Measurements from ENCODE around the gene CCDC154. TPM values are rescaled to one million over a fixed set of nuclear protein-coding genes. Genes with fewer than 3 reads are reported as not detected.

The CCDC154 gene
- total and polyA plus RNA-seq, 2 of the 4 experiments (the other 2 are of a cell fraction), result 0.09 TPM; not detected in 1

GRCh38 chr16:1430759-1431496 lies 13.4 kb downstream of the CCDC154 start, which contains the start of gene PERCC1:
Gene PERCC1, plus strand, starts transcription at chr16:1431078. Its CDS starts 1,516 bp downstream, at chr16:1432594.
- dilution Hi-C loops (cut with HindIII; ENCODE audit: low sequenced_read_pairs, unreplicated experiment) (no loop called here), intact Hi-C loops (cut with micrococcal nuclease) (no loop called here), in situ Hi-C loops (cut with MboI; ENCODE audit: low sequenced_read_pairs) (no loop called here)
- TF ChIP-seq RCOR1 (IDR thresholded peaks at IDR 0.05; ENCODE audit: insufficient replicate concordance, low read length), result no peak
- TF ChIP-seq MAZ (IDR thresholded peaks at IDR 0.05; ENCODE audit: borderline replicate concordance, low read depth, low read length), result no peak
- TF ChIP-seq FOS (IDR thresholded peaks at IDR 0.05; ENCODE audit: low read depth, low read length), result no peak
- TF ChIP-seq MXI1 (IDR thresholded peaks at IDR 0.05; ENCODE audit: borderline replicate concordance, low read depth, low read length), result no peak
- no peak for TF ChIP-seq CEBPB (IDR thresholded peaks at IDR 0.05; ENCODE audit: low read depth, low read length)
- TF ChIP-seq MAFK (IDR thresholded peaks at IDR 0.05; ENCODE audit: low read depth, low read length), result no peak
- TF ChIP-seq CHD1 (IDR thresholded peaks at IDR 0.05; ENCODE audit: low read depth, low read length), result no peak
- TF ChIP-seq BHLHE40 (IDR thresholded peaks at IDR 0.05; ENCODE audit: low read depth, low read length), result no peak
- TF ChIP-seq SMC3 (IDR thresholded peaks at IDR 0.05; ENCODE audit: low read depth, low read length), result no peak
- TF ChIP-seq POLR2A (IDR thresholded peaks at IDR 0.05; ENCODE audit: low read depth, low read length), result no peak
- TF ChIP-seq, protein P1, sequence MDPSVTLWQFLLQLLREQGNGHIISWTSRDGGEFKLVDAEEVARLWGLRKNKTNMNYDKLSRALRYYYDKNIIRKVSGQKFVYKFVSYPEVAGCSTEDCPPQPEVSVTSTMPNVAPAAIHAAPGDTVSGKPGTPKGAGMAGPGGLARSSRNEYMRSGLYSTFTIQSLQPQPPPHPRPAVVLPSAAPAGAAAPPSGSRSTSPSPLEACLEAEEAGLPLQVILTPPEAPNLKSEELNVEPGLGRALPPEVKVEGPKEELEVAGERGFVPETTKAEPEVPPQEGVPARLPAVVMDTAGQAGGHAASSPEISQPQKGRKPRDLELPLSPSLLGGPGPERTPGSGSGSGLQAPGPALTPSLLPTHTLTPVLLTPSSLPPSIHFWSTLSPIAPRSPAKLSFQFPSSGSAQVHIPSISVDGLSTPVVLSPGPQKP (IDR thresholded peaks at IDR 0.05; ENCODE audit: borderline replicate concordance, low read depth, low read length), result no peak
- TF ChIP-seq USF2 (IDR thresholded peaks at IDR 0.05; ENCODE audit: low read depth, low read length), result no peak
- no peak for TF ChIP-seq RFX5 (IDR thresholded peaks at IDR 0.05; ENCODE audit: low read depth, low read length)
- TF ChIP-seq RAD21 (IDR thresholded peaks at IDR 0.05; ENCODE audit: low read length), result no peak
- TF ChIP-seq NFE2L2 (IDR thresholded peaks at IDR 0.05; ENCODE audit: low read depth, low read length), result no peak
- no peak for TF ChIP-seq CTCF (conservative IDR thresholded peaks at IDR 0.05; ENCODE audit: low read depth, low read length)
- Histone ChIP-seq H3K9me1 (ENCODE audit: insufficient read depth, low read length) (no peaks in the 10 kb centered on the region), H4K20me1 (ENCODE audit: insufficient read depth, low read length) (no peaks in the 10 kb centered on the region), H3K4ac (ENCODE audit: low read depth, low read length) (no peak within 1 kb of the TSS), H2BK15ac (ENCODE audit: low read depth, low read length) (no peak within 1 kb of the TSS), H3K27ac (ENCODE audit: insufficient read depth, low read length) (no peak within 1 kb of the TSS), H3K36me3 (ENCODE audit: control insufficient read depth, insufficient read depth, low read length) (no peaks in the 10 kb centered on the region), H2BK20ac (ENCODE audit: low read depth, low read length) (no peak within 1 kb of the TSS), H3K4me2 (ENCODE audit: low read depth, low read length) (no peak within 1 kb of the TSS), H3K27me3 (ENCODE audit: control insufficient read depth, insufficient read depth, low read length) (peaks cover 10% of the 10 kb centered on the region; the same call in 1 of the 2 replicates), H4K91ac (ENCODE audit: insufficient read depth, low read depth, low read length) (no peak within 1 kb of the TSS), H3K18ac (ENCODE audit: low read depth, low read length) (no peak within 1 kb of the TSS), H3K56ac (ENCODE audit: extremely low read depth, insufficient read depth, low read length) (no peak within 1 kb of the TSS), H2BK120ac (ENCODE audit: low read depth, low read length) (no peak within 1 kb of the TSS), H3K79me1 (ENCODE audit: low read depth in 1 of 2, low read length in 2 of 2) (no peaks in the 10 kb centered on the region), H4K5ac (ENCODE audit: low read depth, low read length) (no peak within 1 kb of the TSS), H2BK5ac (ENCODE audit: low read depth, low read length, poor library complexity, severe bottlenecking) (no peak within 1 kb of the TSS), H3K4me1 (ENCODE audit: control insufficient read depth, insufficient read depth, low read length) (no peaks in the 10 kb centered on the region), H3K14ac (replicated peaks; ENCODE audit: low read depth, low read length) (no peak within 1 kb of the TSS), H2AK9ac (replicated peaks; ENCODE audit: low read depth, low read length, poor library complexity) (no peak within 1 kb of the TSS), H3K4me3 (ENCODE audit: insufficient read depth, low read depth, low read length) (no peak within 1 kb of the TSS), H3K9me3 (ENCODE audit: control insufficient read depth, insufficient read depth, low read length) (no peaks in the 10 kb centered on the region), H2AFZ (replicated peaks; ENCODE audit: low read length, poor library complexity) (no peak within 1 kb of the TSS), H2AK5ac (ENCODE audit: low read depth, low read length) (no peak within 1 kb of the TSS), H4K8ac (ENCODE audit: low read depth in 2 of 2, low read length in 2 of 2) (no peak within 1 kb of the TSS), H3K23ac (ENCODE audit: low read depth, low read length) (no peak within 1 kb of the TSS), H3K9ac (ENCODE audit: low read depth, low read length) (no peak within 1 kb of the TSS)
- ChIA-PET CTCF (no interaction called here), POLR2A (ENCODE audit: unreplicated experiment) (no interaction called here)
- WGBS, 2 experiments (ENCODE audit: extremely low coverage in 2 of 2, insufficient read length in 1 of 2), result 55% methylated on average over 23 of the region's 35 CpGs; no CpG with 5 or more reads in 1 of the 2 experiments
- no TSS peak for BruUV-seq (replicated peaks)
- ATAC-seq (ENCODE audit: low read depth) (no peak), DNase-seq (no peak)

Data from IMR-90 (cell line).